ENCODE measurements around the gene GRAP2.

Gene GRAP2

GRCh38 chr22:39954584-39955055 is 53.7 kb downstream of the GRAP2 start:
- TF ChIP-seq, protein P1, sequence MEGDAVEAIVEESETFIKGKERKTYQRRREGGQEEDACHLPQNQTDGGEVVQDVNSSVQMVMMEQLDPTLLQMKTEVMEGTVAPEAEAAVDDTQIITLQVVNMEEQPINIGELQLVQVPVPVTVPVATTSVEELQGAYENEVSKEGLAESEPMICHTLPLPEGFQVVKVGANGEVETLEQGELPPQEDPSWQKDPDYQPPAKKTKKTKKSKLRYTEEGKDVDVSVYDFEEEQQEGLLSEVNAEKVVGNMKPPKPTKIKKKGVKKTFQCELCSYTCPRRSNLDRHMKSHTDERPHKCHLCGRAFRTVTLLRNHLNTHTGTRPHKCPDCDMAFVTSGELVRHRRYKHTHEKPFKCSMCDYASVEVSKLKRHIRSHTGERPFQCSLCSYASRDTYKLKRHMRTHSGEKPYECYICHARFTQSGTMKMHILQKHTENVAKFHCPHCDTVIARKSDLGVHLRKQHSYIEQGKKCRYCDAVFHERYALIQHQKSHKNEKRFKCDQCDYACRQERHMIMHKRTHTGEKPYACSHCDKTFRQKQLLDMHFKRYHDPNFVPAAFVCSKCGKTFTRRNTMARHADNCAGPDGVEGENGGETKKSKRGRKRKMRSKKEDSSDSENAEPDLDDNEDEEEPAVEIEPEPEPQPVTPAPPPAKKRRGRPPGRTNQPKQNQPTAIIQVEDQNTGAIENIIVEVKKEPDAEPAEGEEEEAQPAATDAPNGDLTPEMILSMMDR (IDR thresholded peaks at IDR 0.05) = no peak
- Histone ChIP-seq H3K27ac (no peak overlapping the region), H3K4me3 (no peak overlapping the region)
- DNase-seq (ENCODE audit: low spot score) = no peak

DNA sequence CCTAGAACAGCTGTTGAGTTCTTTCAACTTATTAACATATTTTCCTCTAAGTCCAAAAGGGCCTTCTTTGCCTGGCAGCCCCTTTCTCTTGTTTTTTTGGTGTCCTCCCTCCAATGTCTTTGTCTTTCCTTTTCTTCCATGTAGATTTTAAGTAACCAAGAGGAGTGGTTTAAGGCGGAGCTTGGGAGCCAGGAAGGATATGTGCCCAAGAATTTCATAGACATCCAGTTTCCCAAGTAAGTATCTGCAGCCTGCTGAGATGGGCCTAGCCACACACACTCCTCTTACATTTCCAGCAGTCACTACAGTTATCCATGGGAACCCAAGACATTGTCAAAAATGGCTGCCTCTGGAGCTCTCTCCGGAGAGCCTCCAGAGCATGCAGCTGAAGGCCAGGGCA is 54.8 kb downstream of the GRAP2 start:
- H3K4me3 ChIP-seq = no peak overlapping the region
- no peak for DNase-seq (ENCODE audit: low spot score)
- TF ChIP-seq, protein P1 (IDR thresholded peaks at IDR 0.05) = no peak
- no peak overlapping the region for H3K27ac ChIP-seq

- no peak overlapping the region for H3K4me3 ChIP-seq
- H3K27ac ChIP-seq = no peak overlapping the region
- TF ChIP-seq, protein P1 (IDR thresholded peaks at IDR 0.05) = no peak
- no peak for DNase-seq (ENCODE audit: low spot score)
Measured at GRCh38 chr22:39956932-39957664, 56.2 kb downstream of the GRAP2 start.

DNA sequence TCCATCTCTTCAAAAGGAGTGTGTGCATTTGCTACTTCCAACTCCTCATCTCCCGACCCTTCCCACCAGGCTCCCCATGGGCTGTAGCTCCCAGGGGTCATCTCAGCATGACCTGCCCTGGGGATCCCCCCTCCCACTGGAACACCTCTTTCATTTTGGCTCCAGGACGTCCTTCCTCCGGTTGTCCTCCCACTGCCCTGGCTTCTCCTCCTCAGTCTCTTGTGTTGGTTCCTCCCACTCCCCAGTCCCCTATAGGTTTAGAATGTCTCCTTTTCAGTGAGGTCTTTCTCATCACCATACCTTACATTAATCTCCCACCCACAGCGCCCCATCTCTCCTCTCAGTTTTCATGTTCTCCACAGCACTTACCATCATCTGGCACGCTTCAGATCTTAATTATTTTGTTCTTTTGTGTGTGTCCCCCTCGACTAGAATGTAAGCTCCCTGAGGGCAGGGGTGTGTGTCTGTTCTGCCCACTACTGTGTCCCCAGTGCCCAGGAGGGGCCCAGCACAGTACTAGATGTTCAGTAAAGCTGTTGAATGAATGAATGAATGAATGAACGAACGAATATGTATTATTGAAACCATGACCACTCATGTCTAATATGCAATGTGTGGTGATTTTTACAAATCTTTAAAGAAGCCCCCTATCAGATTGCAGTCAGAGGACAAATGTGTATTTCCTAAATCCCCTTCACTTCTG is 57.3 kb downstream of the GRAP2 start:
- TF ChIP-seq, protein P1 (IDR thresholded peaks at IDR 0.05) = no peak
- DNase-seq (ENCODE audit: low spot score) = no peak
- no peak overlapping the region for H3K27ac ChIP-seq
- H3K4me3 ChIP-seq = no peak overlapping the region

GRCh38 chr22:39958949-39959639 is 58.2 kb downstream of the GRAP2 start:
- no peak overlapping the region for H3K27ac ChIP-seq
- TF ChIP-seq, protein P1 (IDR thresholded peaks at IDR 0.05) = no peak
- H3K4me3 ChIP-seq = no peak overlapping the region
- DNase-seq (ENCODE audit: low spot score) = no peak

- H3K27ac ChIP-seq = no peak within 1 kb of the TSS
- H3K4me3 ChIP-seq = no peak within 1 kb of the TSS
- TF ChIP-seq, protein P1 (IDR thresholded peaks at IDR 0.05) = no peak
- DNase-seq (ENCODE audit: low spot score) = no peak
Measured at GRCh38 chr22:39959640-39960447, 59.0 kb downstream of the GRAP2 start, which contains the start of gene TMA7B. TMA7B (plus strand) TSS chr22:39960397; CDS start chr22:39964375, 3,978 bp downstream.
